ENCODE results near the gene GRIA4. TPM values are rescaled to one million over a fixed set of nuclear protein-coding genes. Genes with fewer than 3 reads are reported as not detected.

The GRIA4 gene
- total and polyA plus RNA-seq, 2 experiments from 2014 or later, result 1.3 to 3.7 TPM

DNA sequence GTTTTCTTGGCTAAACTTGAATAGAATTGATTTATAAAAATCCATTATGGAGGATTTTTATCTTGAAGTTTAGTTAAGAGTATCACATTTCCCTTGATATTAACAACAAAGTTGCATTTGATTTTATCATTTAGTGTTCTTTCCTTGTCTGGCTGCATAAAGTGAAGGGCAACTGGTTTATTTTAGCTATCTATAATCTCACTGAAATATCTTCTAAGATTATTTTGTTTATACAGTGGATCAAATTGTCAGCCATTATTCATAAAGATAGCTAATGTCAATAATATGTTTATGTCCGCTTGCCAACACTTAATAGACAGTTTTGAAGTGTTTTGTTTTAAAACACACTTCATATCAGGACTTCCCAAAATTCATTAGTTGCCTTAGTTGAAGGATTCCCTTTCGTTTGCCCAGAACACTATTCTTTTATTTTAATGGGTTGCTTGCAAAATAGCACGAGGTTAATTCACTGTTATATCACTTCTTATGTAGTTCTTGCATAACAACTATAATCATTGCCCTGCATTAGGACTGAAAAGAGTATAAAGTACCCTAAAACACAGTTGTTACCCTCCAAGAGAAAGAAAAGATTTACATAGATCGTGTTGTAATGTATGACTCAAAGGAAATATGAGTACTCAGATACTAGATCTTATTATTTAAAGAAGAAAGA, 339.2 kb downstream of the GRIA4 start:
- Histone ChIP-seq H3K4me1 (ENCODE audit: insufficient read depth) (no peaks in the 10 kb centered on the region), H3K79me2 (no peaks in the 10 kb centered on the region), H3K4me3 (no peak overlapping the region), H4K20me1 (ENCODE audit: insufficient read depth, poor library complexity, severe bottlenecking) (no peaks in the 10 kb centered on the region), H3K9me2 (replicated peaks; ENCODE audit: insufficient read depth) (no peaks in the 10 kb centered on the region), H3K4me2 (no peak overlapping the region), H3K9me3 (ENCODE audit: low read depth) (no peaks in the 10 kb centered on the region), H3K27me3 (no peaks in the 10 kb centered on the region), H3K36me3 (replicated peaks; ENCODE audit: insufficient read depth, low read depth) (no peaks in the 10 kb centered on the region), H2AFZ (no peak overlapping the region), H3K27ac (no peak overlapping the region)
- WGBS (ENCODE audit: low lambda C conversion rate, missing lambda C conversion rate), result 43% methylated on average over 4 of the region's 4 CpGs
- no peak for DNase-seq (ENCODE audit: low spot score)
- TF ChIP-seq, protein P1, sequence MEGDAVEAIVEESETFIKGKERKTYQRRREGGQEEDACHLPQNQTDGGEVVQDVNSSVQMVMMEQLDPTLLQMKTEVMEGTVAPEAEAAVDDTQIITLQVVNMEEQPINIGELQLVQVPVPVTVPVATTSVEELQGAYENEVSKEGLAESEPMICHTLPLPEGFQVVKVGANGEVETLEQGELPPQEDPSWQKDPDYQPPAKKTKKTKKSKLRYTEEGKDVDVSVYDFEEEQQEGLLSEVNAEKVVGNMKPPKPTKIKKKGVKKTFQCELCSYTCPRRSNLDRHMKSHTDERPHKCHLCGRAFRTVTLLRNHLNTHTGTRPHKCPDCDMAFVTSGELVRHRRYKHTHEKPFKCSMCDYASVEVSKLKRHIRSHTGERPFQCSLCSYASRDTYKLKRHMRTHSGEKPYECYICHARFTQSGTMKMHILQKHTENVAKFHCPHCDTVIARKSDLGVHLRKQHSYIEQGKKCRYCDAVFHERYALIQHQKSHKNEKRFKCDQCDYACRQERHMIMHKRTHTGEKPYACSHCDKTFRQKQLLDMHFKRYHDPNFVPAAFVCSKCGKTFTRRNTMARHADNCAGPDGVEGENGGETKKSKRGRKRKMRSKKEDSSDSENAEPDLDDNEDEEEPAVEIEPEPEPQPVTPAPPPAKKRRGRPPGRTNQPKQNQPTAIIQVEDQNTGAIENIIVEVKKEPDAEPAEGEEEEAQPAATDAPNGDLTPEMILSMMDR (IDR thresholded peaks at IDR 0.05; ENCODE audit: poor library complexity), result no peak

DNA sequence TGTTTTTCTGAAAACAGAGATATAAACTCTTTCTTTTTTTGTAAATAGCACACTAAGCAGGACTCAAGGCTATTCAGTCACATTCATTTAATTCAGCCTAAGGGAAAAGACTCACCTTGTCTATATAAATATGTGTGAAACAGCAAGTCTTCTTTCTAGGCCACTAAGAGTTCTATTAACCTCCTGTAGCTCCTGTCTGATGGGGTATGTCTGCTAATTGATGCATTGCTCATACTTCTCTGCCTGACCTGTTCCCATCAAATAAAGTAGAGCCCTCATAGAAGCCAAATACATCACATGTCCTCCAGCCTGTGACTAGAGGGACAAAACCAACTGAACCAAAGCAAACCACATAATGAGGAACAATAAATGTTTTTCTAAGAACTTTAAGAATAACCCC, 344.0 kb downstream of the GRIA4 start:
- no peaks in the 10 kb centered on the region for H3K79me2 ChIP-seq
- no peak overlapping the region for H3K27ac ChIP-seq
- no peaks in the 10 kb centered on the region for H3K36me3 ChIP-seq (replicated peaks; ENCODE audit: insufficient read depth, low read depth)
- no peaks in the 10 kb centered on the region for H3K4me1 ChIP-seq (ENCODE audit: insufficient read depth)
- no peaks in the 10 kb centered on the region for H3K9me2 ChIP-seq (replicated peaks; ENCODE audit: insufficient read depth)
- no peak overlapping the region for H3K4me2 ChIP-seq
- no peaks in the 10 kb centered on the region for H3K27me3 ChIP-seq
- H2AFZ ChIP-seq, result no peak overlapping the region
- TF ChIP-seq, protein P1 (IDR thresholded peaks at IDR 0.05; ENCODE audit: poor library complexity), result no peak
- TF ChIP-seq EZH2 (IDR thresholded peaks at IDR 0.05; ENCODE audit: borderline replicate concordance) (no peak), EZH2phosphoT487 (IDR thresholded peaks at IDR 0.05; ENCODE audit: low read depth, severe bottlenecking, unreplicated experiment) (no peak)
- no peak overlapping the region for H3K4me3 ChIP-seq
- no peak for DNase-seq (ENCODE audit: low spot score)
- no peaks in the 10 kb centered on the region for H3K9me3 ChIP-seq (ENCODE audit: low read depth)
- no peaks in the 10 kb centered on the region for H4K20me1 ChIP-seq (ENCODE audit: insufficient read depth, poor library complexity, severe bottlenecking)

DNA sequence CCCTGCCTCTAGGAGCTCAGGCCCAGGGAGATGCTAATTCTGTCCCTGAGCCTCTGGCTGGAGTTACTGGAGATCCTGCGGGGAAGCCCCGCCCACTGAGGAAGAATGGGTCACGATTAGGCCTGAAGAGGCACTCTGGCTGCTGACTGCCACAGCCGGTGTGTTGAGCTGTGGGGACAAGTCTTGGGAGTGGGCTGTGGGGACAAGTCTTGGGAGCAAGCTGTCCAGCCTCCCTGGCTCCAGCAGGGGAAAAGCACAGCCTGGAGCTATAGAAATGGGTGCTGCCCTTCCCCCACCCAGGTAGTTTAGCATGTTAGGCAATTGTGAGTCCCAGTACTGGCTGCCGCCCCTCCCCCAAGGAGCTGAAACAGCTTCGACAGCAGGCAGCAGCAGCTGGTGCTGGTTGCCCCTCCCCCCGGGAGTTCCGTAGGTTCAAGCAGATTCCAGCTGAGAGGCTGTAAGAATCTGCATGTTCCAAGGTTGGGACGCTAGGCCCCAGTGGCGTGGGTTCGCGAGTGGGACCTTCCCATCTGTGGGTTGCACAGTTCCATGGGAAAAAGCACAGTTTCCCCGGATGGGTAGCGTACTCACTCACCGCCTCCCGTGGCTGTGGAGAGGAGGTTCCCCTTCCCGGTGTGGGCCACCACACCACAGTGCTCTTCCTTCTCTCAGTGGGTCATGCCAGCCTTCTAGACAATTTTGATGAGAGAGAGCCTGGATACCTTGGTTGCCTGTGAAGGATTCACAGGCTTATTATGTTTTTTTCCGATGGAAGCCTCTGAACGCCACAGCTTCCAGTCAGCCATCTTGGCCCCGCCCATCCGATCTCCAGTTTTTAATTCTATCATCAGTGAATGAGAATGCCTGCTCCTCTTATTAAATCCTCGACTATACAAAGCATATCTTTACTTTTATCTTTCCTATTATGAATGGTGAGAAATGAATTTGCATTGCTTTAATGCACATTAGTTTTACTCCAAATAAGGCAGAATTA, 350.7 kb downstream of the GRIA4 start:
- TF ChIP-seq, protein P1 (IDR thresholded peaks at IDR 0.05; ENCODE audit: poor library complexity), result no peak
- TF ChIP-seq EZH2 (IDR thresholded peaks at IDR 0.05; ENCODE audit: borderline replicate concordance) (no peak), EZH2phosphoT487 (IDR thresholded peaks at IDR 0.05; ENCODE audit: low read depth, severe bottlenecking, unreplicated experiment) (no peak)
- 89% methylated on average over 22 of the region's 22 CpGs for WGBS (ENCODE audit: low lambda C conversion rate, missing lambda C conversion rate)

More for the DNA sequence above, 350.7 kb downstream of the GRIA4 start:
- Histone ChIP-seq H3K9me2 (replicated peaks; ENCODE audit: insufficient read depth) (no peaks in the 10 kb centered on the region), H3K79me2 (no peaks in the 10 kb centered on the region), H3K4me3 (no peak overlapping the region), H3K4me2 (no peak overlapping the region), H3K27me3 (no peaks in the 10 kb centered on the region), H3K9me3 (ENCODE audit: low read depth) (no peaks in the 10 kb centered on the region), H3K36me3 (replicated peaks; ENCODE audit: insufficient read depth, low read depth) (no peaks in the 10 kb centered on the region), H3K4me1 (ENCODE audit: insufficient read depth) (no peaks in the 10 kb centered on the region), H4K20me1 (ENCODE audit: insufficient read depth, poor library complexity, severe bottlenecking) (no peaks in the 10 kb centered on the region), H2AFZ (no peak overlapping the region), H3K27ac (no peak overlapping the region)
- DNase-seq (ENCODE audit: low spot score), result peak; percentile 5
